ENCODE results near the gene AVPI1. TPM values are rescaled to one million over a fixed set of nuclear protein-coding genes. Genes with fewer than 3 reads are reported as not detected.

Gene AVPI1
- total RNA-seq, 5 donors from 2014 or later (not counting 1 experiment from before 2014, with no cell fraction given), result 2.4 to 10.0 (median 3.6) TPM

DNA sequence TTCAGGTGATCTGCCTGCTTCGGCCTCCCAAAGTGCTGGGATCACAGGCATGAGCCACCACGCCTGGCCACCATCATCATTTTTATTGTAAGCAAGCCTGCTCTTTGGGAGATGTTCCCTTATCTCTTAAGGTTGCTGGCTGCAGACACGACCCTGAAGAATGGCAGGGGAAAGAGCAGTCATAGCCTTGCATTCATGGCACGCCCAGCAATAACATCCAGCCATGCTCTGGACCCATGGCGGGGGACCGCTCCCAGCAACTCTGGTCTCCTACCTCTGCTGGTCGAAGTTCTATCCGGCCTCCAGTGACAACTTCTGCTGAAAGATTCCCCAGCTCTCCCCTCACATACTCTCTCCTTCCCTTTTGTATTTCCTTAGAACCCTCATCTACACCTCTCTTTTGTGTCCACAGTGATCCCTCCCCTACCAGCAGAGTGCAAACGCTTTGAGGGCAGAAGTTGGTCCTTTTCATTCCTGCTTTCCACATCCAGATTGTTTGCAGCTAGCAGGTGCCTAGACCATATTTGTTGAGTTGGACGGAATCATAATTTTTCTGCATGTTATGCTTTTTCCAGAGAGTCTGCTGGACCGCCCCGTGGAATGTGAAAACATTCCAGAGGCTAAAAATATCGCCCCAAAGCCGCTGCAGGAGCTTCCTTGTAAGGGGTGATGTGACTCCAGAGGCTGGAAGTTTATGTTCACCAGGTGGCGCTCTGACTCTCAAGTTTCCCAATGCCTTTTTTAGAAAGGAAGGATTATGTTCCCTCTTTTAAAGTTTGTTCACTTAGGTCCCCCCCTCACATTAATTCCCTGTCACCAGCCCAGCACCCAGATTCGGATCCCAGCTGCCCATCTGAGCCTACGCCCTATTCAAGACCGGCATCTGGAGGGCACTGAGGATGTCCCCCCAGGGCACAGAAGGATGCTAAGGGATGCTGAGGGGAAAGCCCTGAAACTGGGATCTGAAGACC, 22.2 kb upstream of the AVPI1 start:
- H3K9me3 Mint-ChIP-seq, result no peaks in the 10 kb centered on the region
- CTCF ChIA-PET, result interaction anchor here (0.5 to 1.4 kb wide), 13 partner anchors 8 to 1609 kb away, joined by 3 to 12 read pairs (median 4); partner anchors contain the start of gene ZFYVE27 (in 1 of the 2)
- no peak for ATAC-seq (replicated peaks in 1 of 4)
- DNase-seq, result peak in 20 of 35 experiments; percentile 4 to 67 (median 29)
- H3K27ac Mint-ChIP-seq, result peak overlapping the region in 1 of 2 donors; percentile 76
- H3K4me3 Mint-ChIP-seq, result no peak overlapping the region
- Histone ChIP-seq H3K27ac (ENCODE audit: low read length) (no peak overlapping the region), H3K9me3 (no peaks in the 10 kb centered on the region), H3K4me3 (ENCODE audit: control insufficient read depth in 1 of 2, extremely low read depth in 1 of 2, low read length in 1 of 2) (no peak overlapping the region), H3K36me3 (ENCODE audit: control insufficient read depth in 2 of 2, extremely low read depth in 1 of 2, insufficient read depth in 1 of 2, low read length in 1 of 2) (no peaks in the 10 kb centered on the region), H3K27me3 (replicated peaks in 1 of 2; ENCODE audit: control insufficient read depth in 2 of 2, extremely low read depth in 1 of 2, insufficient read depth in 2 of 2, low read length in 1 of 2) (peaks cover 0 to 55% of the 10 kb centered on the region in 2 experiments), H3K4me1 (ENCODE audit: control insufficient read depth in 1 of 2, extremely low read depth in 1 of 2, insufficient read depth in 2 of 2, low read length in 2 of 2) (peaks cover 4 to 7% of the 10 kb centered on the region in 2 experiments)
- H3K36me3 Mint-ChIP-seq, result no peaks in the 10 kb centered on the region
- WGBS (ENCODE audit: insufficient coverage), result 40% methylated on average over 16 of the region's 18 CpGs
- peaks cover 10 to 21% (median 13%) of the 10 kb centered on the region in 3 donors for H3K4me1 Mint-ChIP-seq
- POLR2A ChIA-PET, result no interaction called here
- H3K27me3 Mint-ChIP-seq, result peaks cover 20 to 40% of the 10 kb centered on the region in 2 donors

DNA sequence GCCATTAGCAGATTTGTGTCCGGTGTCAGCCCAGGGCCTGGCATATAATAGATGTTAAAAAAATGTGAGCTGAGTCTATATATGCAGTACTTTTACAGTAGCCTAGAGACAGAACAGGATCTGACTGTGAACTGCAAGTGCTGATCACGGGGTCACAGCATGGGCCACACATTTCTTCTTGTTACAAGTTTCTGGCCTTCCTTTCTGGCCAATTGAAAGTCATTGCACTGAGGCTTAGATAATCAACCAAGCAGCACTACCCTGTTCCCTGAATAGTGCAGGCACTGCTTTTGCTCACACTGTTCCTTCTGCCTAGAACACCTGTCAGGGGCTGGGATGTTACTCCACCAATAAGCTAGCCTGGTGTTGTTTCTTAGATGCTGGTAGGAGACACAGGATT, 21.1 kb upstream of the AVPI1 start:
- H3K27me3 ChIP-seq (replicated peaks in 1 of 2; ENCODE audit: control insufficient read depth in 2 of 2, extremely low read depth in 1 of 2, insufficient read depth in 2 of 2, low read length in 1 of 2), result peaks cover 0 to 49% of the 10 kb centered on the region in 2 experiments
- 87% methylated on average over 2 of the region's 2 CpGs for WGBS (ENCODE audit: insufficient coverage)
- H3K27me3 Mint-ChIP-seq, result peaks cover 20 to 40% of the 10 kb centered on the region in 2 donors
- no peak overlapping the region for H3K27ac Mint-ChIP-seq
- CTCF ChIA-PET, result interaction anchor here in 1 of 2 donors (0.6 to 1.3 kb wide), 3 partner anchors 24 to 42 kb away, joined by 3 to 4 read pairs (median 4); no protein-coding TSS in a partner anchor
- H3K4me1 ChIP-seq (ENCODE audit: control insufficient read depth in 1 of 2, extremely low read depth in 1 of 2, insufficient read depth in 2 of 2, low read length in 2 of 2), result peaks cover 2 to 4% of the 10 kb centered on the region in 2 experiments
- DNase-seq (no peak), ATAC-seq (replicated peaks in 1 of 4) (no peak)
- no peaks in the 10 kb centered on the region for H3K36me3 ChIP-seq (ENCODE audit: control insufficient read depth in 2 of 2, extremely low read depth in 1 of 2, insufficient read depth in 1 of 2, low read length in 1 of 2)
- H3K4me3 ChIP-seq (ENCODE audit: control insufficient read depth in 1 of 2, extremely low read depth in 1 of 2, low read length in 1 of 2), result no peak overlapping the region
- H3K27ac ChIP-seq (ENCODE audit: low read length), result no peak overlapping the region
- H3K9me3 ChIP-seq, result no peaks in the 10 kb centered on the region
- peaks cover 8 to 12% (median 11%) of the 10 kb centered on the region in 3 donors for H3K4me1 Mint-ChIP-seq
- no peaks in the 10 kb centered on the region for H3K36me3 Mint-ChIP-seq
- no peak overlapping the region for H3K4me3 Mint-ChIP-seq
- no peaks in the 10 kb centered on the region for H3K9me3 Mint-ChIP-seq
- POLR2A ChIA-PET, result interaction anchor here (0.5 to 0.6 kb wide), 2 partner anchors 23 to 29 kb away, joined by 3 read pairs; partner anchors contain the start of gene ZFYVE27 (in 1 of the 2)

DNA sequence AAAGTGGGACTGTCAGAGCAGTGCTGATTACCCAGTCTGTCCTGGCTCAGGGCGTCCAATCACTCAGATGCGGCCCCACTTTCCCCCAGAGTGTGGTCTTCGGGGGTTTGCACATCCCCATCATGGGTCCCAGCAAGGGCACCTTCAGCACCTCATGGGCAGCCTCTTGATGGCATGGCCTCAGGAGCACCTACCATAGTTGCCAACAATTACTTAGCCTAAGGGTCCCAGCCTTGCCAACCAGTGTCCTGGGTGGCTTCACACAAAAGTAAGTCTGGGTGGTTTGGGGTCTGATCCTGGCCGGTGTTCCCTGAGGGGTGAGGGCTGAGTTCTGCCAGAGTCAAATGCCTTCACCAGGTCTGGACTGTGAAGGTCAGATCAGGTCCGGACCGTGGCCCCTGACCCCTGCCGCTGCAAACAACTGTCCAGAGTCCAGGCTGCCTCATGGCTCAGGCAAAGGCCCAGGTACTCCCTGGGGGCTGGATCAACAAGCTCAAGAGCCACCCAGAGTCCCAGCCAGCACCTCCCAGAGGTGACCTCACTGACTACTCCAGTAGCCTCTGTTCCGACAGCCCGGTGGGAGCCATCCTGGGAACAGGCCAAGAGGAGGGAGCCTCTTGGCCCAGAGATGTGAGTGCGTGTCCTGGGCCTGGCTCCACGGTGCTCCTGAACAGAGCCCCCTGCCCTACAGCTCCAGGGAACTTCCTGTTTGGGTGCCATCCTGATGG, 20.3 kb upstream of the AVPI1 start:
- peaks cover 0 to 42% of the 10 kb centered on the region in 2 experiments for H3K27me3 ChIP-seq (replicated peaks in 1 of 2; ENCODE audit: control insufficient read depth in 2 of 2, extremely low read depth in 1 of 2, insufficient read depth in 2 of 2, low read length in 1 of 2)
- H3K9me3 ChIP-seq, result no peaks in the 10 kb centered on the region
- H3K36me3 ChIP-seq (ENCODE audit: control insufficient read depth in 2 of 2, extremely low read depth in 1 of 2, insufficient read depth in 1 of 2, low read length in 1 of 2), result no peaks in the 10 kb centered on the region
- no peaks in the 10 kb centered on the region for H3K4me1 ChIP-seq (ENCODE audit: control insufficient read depth in 1 of 2, extremely low read depth in 1 of 2, insufficient read depth in 2 of 2, low read length in 2 of 2)
- CTCF ChIA-PET, result interaction anchor here in 1 of 2 donors (0.9 to 1.3 kb wide), 2 partner anchors 24 to 25 kb away, joined by 3 to 4 read pairs; no protein-coding TSS in a partner anchor
- WGBS (ENCODE audit: insufficient coverage), result 84% methylated on average over 9 of the region's 11 CpGs
- ATAC-seq (replicated peaks in 1 of 4), result no peak
- no peak overlapping the region for H3K27ac Mint-ChIP-seq
- POLR2A ChIA-PET, result interaction anchor here in 1 of 2 donors (0.5 kb wide), 1 partner anchor 8 kb away, joined by 10 read pairs; no protein-coding TSS in a partner anchor
- DNase-seq, result no peak
- H3K27ac ChIP-seq (ENCODE audit: low read length), result no peak overlapping the region
- no peaks in the 10 kb centered on the region for H3K9me3 Mint-ChIP-seq
- H3K4me3 ChIP-seq (ENCODE audit: control insufficient read depth in 1 of 2, extremely low read depth in 1 of 2, low read length in 1 of 2), result no peak overlapping the region
- no peak overlapping the region for H3K4me3 Mint-ChIP-seq
- H3K36me3 Mint-ChIP-seq, result no peaks in the 10 kb centered on the region
- peaks cover 3 to 6% (median 6%) of the 10 kb centered on the region in 3 donors for H3K4me1 Mint-ChIP-seq
- peaks cover 15 to 35% of the 10 kb centered on the region in 2 donors for H3K27me3 Mint-ChIP-seq

DNA sequence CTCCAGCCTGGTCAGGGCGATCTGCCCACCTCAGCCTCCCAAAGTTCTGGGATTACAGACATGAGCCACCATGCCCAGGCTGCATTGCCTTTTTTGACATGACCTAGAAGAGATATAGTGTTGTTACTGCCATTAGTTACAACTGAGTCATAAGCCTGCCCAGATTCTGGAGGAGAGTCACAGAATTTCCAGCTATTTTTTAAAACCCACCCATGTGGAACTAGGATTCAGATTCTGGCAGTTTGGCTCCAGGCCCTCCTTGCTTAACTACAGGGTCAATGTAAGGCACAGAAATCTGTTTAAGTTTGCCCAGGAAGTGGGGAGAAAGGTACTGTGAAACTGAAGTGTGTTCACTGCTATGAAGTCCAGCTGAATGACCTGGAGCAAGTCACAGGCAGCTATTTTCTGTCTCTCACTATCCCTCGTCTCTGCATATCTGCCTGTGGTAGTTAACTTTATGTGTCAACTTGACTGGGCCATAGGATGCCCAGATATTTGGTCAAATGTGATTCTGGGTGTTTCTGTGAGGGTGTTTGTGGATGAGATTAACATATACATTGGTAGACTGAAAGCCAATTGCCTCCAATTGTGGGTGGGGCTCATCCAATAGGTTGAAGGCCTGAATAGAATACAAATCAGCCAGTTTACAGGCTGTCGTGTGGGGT, 18.1 kb upstream of the AVPI1 start:
- ATAC-seq (replicated peaks in 1 of 4), result no peak
- no CpG with 5 or more reads among the region's 3 CpGs for WGBS (ENCODE audit: insufficient coverage)
- Mint-ChIP-seq H3K27ac (no peak overlapping the region), H3K4me1 (peaks cover 0 to 6% (median 3%) of the 10 kb centered on the region in 3 donors), H3K4me3 (no peak overlapping the region), H3K27me3 (peaks cover 15 to 26% of the 10 kb centered on the region in 2 donors), H3K36me3 (no peaks in the 10 kb centered on the region), H3K9me3 (no peaks in the 10 kb centered on the region)
- Histone ChIP-seq H3K36me3 (ENCODE audit: control insufficient read depth in 2 of 2, extremely low read depth in 1 of 2, insufficient read depth in 1 of 2, low read length in 1 of 2) (no peaks in the 10 kb centered on the region), H3K4me1 (ENCODE audit: control insufficient read depth in 1 of 2, extremely low read depth in 1 of 2, insufficient read depth in 2 of 2, low read length in 2 of 2) (no peaks in the 10 kb centered on the region), H3K9me3 (no peaks in the 10 kb centered on the region), H3K4me3 (ENCODE audit: control insufficient read depth in 1 of 2, extremely low read depth in 1 of 2, low read length in 1 of 2) (no peak overlapping the region), H3K27ac (ENCODE audit: low read length) (no peak overlapping the region), H3K27me3 (replicated peaks in 1 of 2; ENCODE audit: control insufficient read depth in 2 of 2, extremely low read depth in 1 of 2, insufficient read depth in 2 of 2, low read length in 1 of 2) (peaks cover 0 to 32% of the 10 kb centered on the region in 2 experiments)
- DNase-seq, result no peak
- ChIA-PET POLR2A (no interaction called here), CTCF (interaction anchor here (0.9 to 1.5 kb wide), 3 partner anchors 18 to 31 kb away, joined by 3 to 4 read pairs (median 3); partner anchors contain the start of gene ZFYVE27 (in 1 of the 2))

DNA sequence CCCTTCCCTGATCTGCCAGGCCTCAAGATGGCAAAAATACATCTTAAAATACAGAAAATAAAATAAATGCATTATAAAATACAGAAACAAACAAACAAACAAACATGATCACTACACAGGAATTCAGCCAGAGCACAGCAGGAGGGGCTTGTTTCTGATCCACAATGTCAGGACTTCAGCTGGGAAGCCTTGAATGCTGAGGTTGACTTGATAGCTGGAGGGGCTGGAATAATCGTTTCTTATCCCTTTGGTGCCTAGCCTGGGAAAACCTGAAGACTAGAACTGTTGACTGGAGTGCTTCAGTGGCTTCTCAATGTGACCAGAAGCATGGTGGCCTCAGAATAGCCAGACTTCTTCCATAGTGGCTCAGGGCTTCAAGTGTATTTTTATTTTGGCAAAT, 17.3 kb upstream of the AVPI1 start:
- no peaks in the 10 kb centered on the region for H3K36me3 ChIP-seq (ENCODE audit: control insufficient read depth in 2 of 2, extremely low read depth in 1 of 2, insufficient read depth in 1 of 2, low read length in 1 of 2)
- no peaks in the 10 kb centered on the region for H3K4me1 ChIP-seq (ENCODE audit: control insufficient read depth in 1 of 2, extremely low read depth in 1 of 2, insufficient read depth in 2 of 2, low read length in 2 of 2)
- WGBS (ENCODE audit: insufficient coverage), result 75% methylated on average over 1 of the region's 1 CpG
- H3K27ac Mint-ChIP-seq, result no peak overlapping the region
- no peak overlapping the region for H3K4me3 ChIP-seq (ENCODE audit: control insufficient read depth in 1 of 2, extremely low read depth in 1 of 2, low read length in 1 of 2)
- POLR2A ChIA-PET, result no interaction called here
- no peaks in the 10 kb centered on the region for H3K9me3 ChIP-seq
- no peaks in the 10 kb centered on the region for H3K9me3 Mint-ChIP-seq
- no peak overlapping the region for H3K27ac ChIP-seq (ENCODE audit: low read length)
- ATAC-seq (replicated peaks in 1 of 4), result no peak
- H3K27me3 Mint-ChIP-seq, result peaks cover 10 to 18% of the 10 kb centered on the region in 2 donors
- no peak for DNase-seq
- peaks cover 0 to 26% of the 10 kb centered on the region in 2 experiments for H3K27me3 ChIP-seq (replicated peaks in 1 of 2; ENCODE audit: control insufficient read depth in 2 of 2, extremely low read depth in 1 of 2, insufficient read depth in 2 of 2, low read length in 1 of 2)
- peaks cover 0 to 3% (median under 1%) of the 10 kb centered on the region in 3 donors for H3K4me1 Mint-ChIP-seq
- no peak overlapping the region for H3K4me3 Mint-ChIP-seq
- CTCF ChIA-PET, result interaction anchor here (1.4 to 1.5 kb wide), 2 partner anchors 26 to 32 kb away, joined by 3 to 4 read pairs; partner anchors contain the start of gene ZFYVE27 (in 1 of the 2)
- no peaks in the 10 kb centered on the region for H3K36me3 Mint-ChIP-seq
